Measurements from ENCODE around the gene OR8B12.

The OR8B12 gene

GRCh38 chr11:124551189-124551588 is 7.7 kb upstream of the OR8B12 start:
- no peaks in the 10 kb centered on the region for H3K4me1 ChIP-seq (ENCODE audit: control extremely low read depth in 1 of 4, control insufficient read depth in 4 of 4, insufficient read depth in 4 of 4, low read length in 3 of 4)
- 93% methylated on average over 5 of the region's 6 CpGs for WGBS (ENCODE audit: insufficient coverage)
- H3K4me3 ChIP-seq (ENCODE audit: control insufficient read depth in 1 of 7, extremely low read depth in 1 of 7, insufficient read depth in 4 of 7, low read depth in 2 of 7, low read length in 6 of 7) = no peak overlapping the region
- peaks cover 0 to 2% (median 0%) of the 10 kb centered on the region in 5 experiments for H3K9me3 ChIP-seq (ENCODE audit: control extremely low read depth in 1 of 5, control insufficient read depth in 4 of 5, insufficient read depth in 2 of 5, low read depth in 1 of 5, low read length in 4 of 5)
- peaks cover 0 to 4% (median 0%) of the 10 kb centered on the region in 5 experiments for H3K27me3 ChIP-seq (replicated peaks in 2 of 5; ENCODE audit: control insufficient read depth in 4 of 5, insufficient read depth in 5 of 5, low read length in 4 of 5)
- ChIA-PET CTCF (interaction anchor here (1.0 kb wide), 1 partner anchor 12 kb away, joined by 3 read pairs; no protein-coding TSS in a partner anchor), POLR2A (no interaction called here)
- H3K36me3 ChIP-seq (ENCODE audit: control insufficient read depth in 4 of 4, insufficient read depth in 4 of 4, low read length in 3 of 4) = no peaks in the 10 kb centered on the region
- no peak for DNase-seq
- H3K27ac ChIP-seq (ENCODE audit: insufficient read depth in 1 of 2, low read depth in 1 of 2, low read length in 2 of 2, poor library complexity in 1 of 2, severe bottlenecking in 2 of 2) = no peak overlapping the region

GRCh38 chr11:124543145-124543544 is 309 bp downstream of the OR8B12 start:
- CTCF ChIA-PET = no interaction called here
- WGBS (ENCODE audit: insufficient coverage) = 51% methylated on average over 6 of the region's 6 CpGs
- DNase-seq = peak; percentile 3 to 59 (median 51)
- Histone ChIP-seq H3K36me3 (ENCODE audit: control insufficient read depth in 4 of 4, insufficient read depth in 4 of 4, low read length in 3 of 4) (no peaks in the 10 kb centered on the region), H3K27me3 (replicated peaks in 2 of 5; ENCODE audit: control insufficient read depth in 4 of 5, insufficient read depth in 5 of 5, low read length in 4 of 5) (peaks cover 0 to 2% (median 0%) of the 10 kb centered on the region in 5 experiments), H3K4me3 (ENCODE audit: control insufficient read depth in 1 of 7, extremely low read depth in 1 of 7, insufficient read depth in 4 of 7, low read depth in 2 of 7, low read length in 6 of 7) (no peak overlapping the region), H3K27ac (ENCODE audit: insufficient read depth in 1 of 2, low read depth in 1 of 2, low read length in 2 of 2, poor library complexity in 1 of 2, severe bottlenecking in 2 of 2) (no peak overlapping the region), H3K9me3 (ENCODE audit: control extremely low read depth in 1 of 5, control insufficient read depth in 4 of 5, insufficient read depth in 2 of 5, low read depth in 1 of 5, low read length in 4 of 5) (peaks cover 0 to 4% (median 0%) of the 10 kb centered on the region in 5 experiments), H3K4me1 (ENCODE audit: control extremely low read depth in 1 of 4, control insufficient read depth in 4 of 4, insufficient read depth in 4 of 4, low read length in 3 of 4) (peaks cover 0 to 4% (median under 1%) of the 10 kb centered on the region in 4 experiments)
- POLR2A ChIA-PET = no interaction called here

DNA sequence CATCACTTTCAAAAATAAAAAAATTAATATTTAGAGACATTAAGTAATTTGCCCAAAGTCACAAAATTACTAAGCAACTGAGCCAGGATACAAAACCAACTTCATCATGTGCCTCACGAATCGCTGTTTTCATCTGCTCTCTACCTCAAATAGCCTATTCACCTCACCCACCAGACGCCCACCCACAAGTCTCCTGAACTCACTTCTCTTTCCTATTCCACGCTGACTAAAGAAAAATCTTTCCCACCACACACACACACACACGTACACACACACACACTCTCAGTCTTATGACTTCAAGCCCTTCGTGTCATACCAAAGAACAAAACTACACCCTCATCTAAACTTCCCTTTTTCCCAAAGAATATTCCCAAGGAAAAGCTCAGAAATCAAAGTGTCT is 2.2 kb downstream of the OR8B12 start:
- 95% methylated on average over 6 of the region's 6 CpGs for WGBS (ENCODE audit: insufficient coverage)
- peaks cover 0 to 4% (median 0%) of the 10 kb centered on the region in 5 experiments for H3K9me3 ChIP-seq (ENCODE audit: control extremely low read depth in 1 of 5, control insufficient read depth in 4 of 5, insufficient read depth in 2 of 5, low read depth in 1 of 5, low read length in 4 of 5)
- peaks cover 0 to 11% (median under 1%) of the 10 kb centered on the region in 4 experiments for H3K4me1 ChIP-seq (ENCODE audit: control extremely low read depth in 1 of 4, control insufficient read depth in 4 of 4, insufficient read depth in 4 of 4, low read length in 3 of 4)
- no peak overlapping the region for H3K4me3 ChIP-seq (ENCODE audit: control insufficient read depth in 1 of 7, extremely low read depth in 1 of 7, insufficient read depth in 4 of 7, low read depth in 2 of 7, low read length in 6 of 7)
- H3K27me3 ChIP-seq (replicated peaks in 2 of 5; ENCODE audit: control insufficient read depth in 4 of 5, insufficient read depth in 5 of 5, low read length in 4 of 5) = peaks cover 0 to 2% (median 0%) of the 10 kb centered on the region in 5 experiments
- CTCF ChIA-PET = no interaction called here
- POLR2A ChIA-PET = no interaction called here
- no peak overlapping the region for H3K27ac ChIP-seq (ENCODE audit: insufficient read depth in 1 of 2, low read depth in 1 of 2, low read length in 2 of 2, poor library complexity in 1 of 2, severe bottlenecking in 2 of 2)
- H3K36me3 ChIP-seq (ENCODE audit: control insufficient read depth in 4 of 4, insufficient read depth in 4 of 4, low read length in 3 of 4) = no peaks in the 10 kb centered on the region
- DNase-seq = no peak

- CTCF ChIA-PET = no interaction called here
- Histone ChIP-seq H3K9me3 (ENCODE audit: control extremely low read depth in 1 of 5, control insufficient read depth in 4 of 5, insufficient read depth in 2 of 5, low read depth in 1 of 5, low read length in 4 of 5) (peaks cover 0 to 2% (median 0%) of the 10 kb centered on the region in 5 experiments), H3K4me1 (ENCODE audit: control extremely low read depth in 1 of 4, control insufficient read depth in 4 of 4, insufficient read depth in 4 of 4, low read length in 3 of 4) (peaks cover 0 to 13% (median under 1%) of the 10 kb centered on the region in 4 experiments), H3K36me3 (ENCODE audit: control insufficient read depth in 4 of 4, insufficient read depth in 4 of 4, low read length in 3 of 4) (no peaks in the 10 kb centered on the region), H3K27ac (ENCODE audit: insufficient read depth in 1 of 2, low read depth in 1 of 2, low read length in 2 of 2, poor library complexity in 1 of 2, severe bottlenecking in 2 of 2) (no peak overlapping the region), H3K27me3 (replicated peaks in 2 of 5; ENCODE audit: control insufficient read depth in 4 of 5, insufficient read depth in 5 of 5, low read length in 4 of 5) (no peaks in the 10 kb centered on the region), H3K4me3 (ENCODE audit: control insufficient read depth in 1 of 7, extremely low read depth in 1 of 7, insufficient read depth in 4 of 7, low read depth in 2 of 7, low read length in 6 of 7) (no peak overlapping the region)
- DNase-seq = no peak
- WGBS (ENCODE audit: insufficient coverage) = no CpG with 5 or more reads among the region's 1 CpG
- POLR2A ChIA-PET = no interaction called here
These were observed 5.4 kb downstream of the OR8B12 start for GRCh38 chr11:124538019-124538418.

DNA sequence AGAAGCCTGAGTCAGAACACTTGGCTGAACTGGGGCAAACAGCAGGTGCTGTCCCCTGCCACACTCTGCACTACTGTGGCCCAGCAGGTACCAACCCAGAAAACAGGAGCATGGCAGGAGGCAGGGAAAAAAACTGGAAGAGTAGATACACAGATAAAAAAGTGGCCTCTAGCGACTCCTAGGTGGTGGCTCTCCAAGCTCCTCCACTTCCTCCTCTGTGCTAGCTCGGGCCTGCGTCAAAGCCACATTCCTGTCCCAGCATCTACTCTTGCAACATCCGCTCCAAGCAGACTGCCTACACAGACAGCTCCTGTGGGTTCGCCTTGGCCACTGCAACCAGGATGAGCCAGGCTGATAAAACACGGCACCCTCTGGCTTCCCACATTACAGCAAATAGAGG is 6.9 kb downstream of the OR8B12 start:
- peak; percentile 32 to 62 (median 56) for DNase-seq
- POLR2A ChIA-PET = no interaction called here
- Histone ChIP-seq H3K27ac (ENCODE audit: insufficient read depth in 1 of 2, low read depth in 1 of 2, low read length in 2 of 2, poor library complexity in 1 of 2, severe bottlenecking in 2 of 2) (no peak overlapping the region), H3K27me3 (replicated peaks in 2 of 5; ENCODE audit: control insufficient read depth in 4 of 5, insufficient read depth in 5 of 5, low read length in 4 of 5) (no peaks in the 10 kb centered on the region), H3K36me3 (ENCODE audit: control insufficient read depth in 4 of 4, insufficient read depth in 4 of 4, low read length in 3 of 4) (no peaks in the 10 kb centered on the region), H3K9me3 (ENCODE audit: control extremely low read depth in 1 of 5, control insufficient read depth in 4 of 5, insufficient read depth in 2 of 5, low read depth in 1 of 5, low read length in 4 of 5) (no peaks in the 10 kb centered on the region), H3K4me1 (ENCODE audit: control extremely low read depth in 1 of 4, control insufficient read depth in 4 of 4, insufficient read depth in 4 of 4, low read length in 3 of 4) (peaks cover 0 to 12% (median 0%) of the 10 kb centered on the region in 4 experiments), H3K4me3 (ENCODE audit: control insufficient read depth in 1 of 7, extremely low read depth in 1 of 7, insufficient read depth in 4 of 7, low read depth in 2 of 7, low read length in 6 of 7) (no peak overlapping the region)
- CTCF ChIA-PET = interaction anchor here (0.9 to 1.0 kb wide), 2 partner anchors 121 to 132 kb away, joined by 3 to 4 read pairs; no protein-coding TSS in a partner anchor
- 23% methylated on average over 3 of the region's 6 CpGs for WGBS (ENCODE audit: insufficient coverage)

DNA sequence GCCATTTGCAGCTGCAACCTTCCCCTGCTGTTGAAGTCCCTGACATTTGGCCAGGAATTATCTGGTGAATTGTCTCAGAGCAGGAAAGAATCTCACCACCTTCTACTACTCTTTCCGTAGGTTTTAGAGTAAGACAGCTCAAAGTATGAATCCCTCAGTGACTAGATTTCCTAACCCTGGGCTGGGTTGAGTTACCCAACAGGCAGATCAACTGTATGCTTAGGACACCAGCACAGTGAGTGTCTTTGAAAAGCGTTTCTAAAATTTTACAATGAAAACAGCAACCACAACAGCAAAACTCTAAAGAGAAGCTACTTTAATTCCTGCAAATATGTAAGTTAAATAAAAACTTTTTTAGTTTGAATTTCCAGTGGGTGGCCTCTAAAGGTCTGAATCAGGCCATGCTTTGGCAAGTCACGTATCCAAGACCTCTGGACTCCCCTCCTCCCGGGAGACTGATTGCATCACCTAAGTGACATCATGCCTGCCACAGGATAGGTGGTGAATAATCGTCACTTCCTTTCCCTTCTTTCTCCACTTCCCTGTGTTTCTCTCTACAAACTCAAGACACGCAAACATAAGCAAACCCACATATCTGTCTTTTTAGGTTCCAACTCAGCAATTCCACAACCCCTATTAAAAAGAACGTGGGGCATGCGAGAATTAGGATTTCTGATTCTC is 7.8 kb downstream of the OR8B12 start:
- Histone ChIP-seq H3K9me3 (ENCODE audit: control extremely low read depth in 1 of 5, control insufficient read depth in 4 of 5, insufficient read depth in 2 of 5, low read depth in 1 of 5, low read length in 4 of 5) (no peaks in the 10 kb centered on the region), H3K36me3 (ENCODE audit: control insufficient read depth in 4 of 4, insufficient read depth in 4 of 4, low read length in 3 of 4) (no peaks in the 10 kb centered on the region), H3K4me3 (ENCODE audit: control insufficient read depth in 1 of 7, extremely low read depth in 1 of 7, insufficient read depth in 4 of 7, low read depth in 2 of 7, low read length in 6 of 7) (no peak overlapping the region), H3K27me3 (replicated peaks in 2 of 5; ENCODE audit: control insufficient read depth in 4 of 5, insufficient read depth in 5 of 5, low read length in 4 of 5) (no peaks in the 10 kb centered on the region), H3K27ac (ENCODE audit: insufficient read depth in 1 of 2, low read depth in 1 of 2, low read length in 2 of 2, poor library complexity in 1 of 2, severe bottlenecking in 2 of 2) (no peak overlapping the region), H3K4me1 (ENCODE audit: control extremely low read depth in 1 of 4, control insufficient read depth in 4 of 4, insufficient read depth in 4 of 4, low read length in 3 of 4) (peaks cover 0 to 12% (median 0%) of the 10 kb centered on the region in 4 experiments)
- CTCF ChIA-PET = interaction anchor here (1.0 kb wide), 1 partner anchor 120 kb away, joined by 4 read pairs; no protein-coding TSS in a partner anchor
- DNase-seq = no peak
- 96% methylated on average over 7 of the region's 8 CpGs for WGBS (ENCODE audit: insufficient coverage)
- POLR2A ChIA-PET = no interaction called here

DNA sequence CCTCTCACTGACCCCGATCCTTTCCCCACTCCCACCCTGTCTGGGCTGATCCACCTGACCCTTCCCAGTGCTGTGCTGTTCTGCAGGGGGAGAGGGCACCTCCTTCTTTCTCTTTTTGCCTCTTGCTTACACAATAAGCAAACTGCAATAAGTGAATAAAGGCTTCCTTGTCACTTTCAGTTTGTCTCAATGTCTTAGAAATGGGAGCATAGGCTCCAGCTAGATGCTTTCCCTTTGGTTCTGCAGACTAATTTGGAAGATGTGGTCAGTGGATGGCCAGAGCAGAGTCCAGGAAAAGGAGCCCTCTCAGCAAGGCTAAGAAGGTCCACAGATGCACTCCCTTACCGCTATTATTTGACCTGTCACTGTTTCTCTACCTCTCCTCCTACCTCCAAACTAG is 9.4 kb downstream of the OR8B12 start:
- POLR2A ChIA-PET = no interaction called here
- WGBS (ENCODE audit: insufficient coverage) = 100% methylated on average over 1 of the region's 2 CpGs
- H3K27me3 ChIP-seq (replicated peaks in 2 of 5; ENCODE audit: control insufficient read depth in 4 of 5, insufficient read depth in 5 of 5, low read length in 4 of 5) = peaks cover 0 to 1% (median 0%) of the 10 kb centered on the region in 5 experiments
- H3K4me3 ChIP-seq (ENCODE audit: control insufficient read depth in 1 of 7, extremely low read depth in 1 of 7, insufficient read depth in 4 of 7, low read depth in 2 of 7, low read length in 6 of 7) = no peak overlapping the region
- H3K4me1 ChIP-seq (ENCODE audit: control extremely low read depth in 1 of 4, control insufficient read depth in 4 of 4, insufficient read depth in 4 of 4, low read length in 3 of 4) = peaks cover 0 to 12% (median 0%) of the 10 kb centered on the region in 4 experiments
- no peak for DNase-seq
- no peaks in the 10 kb centered on the region for H3K36me3 ChIP-seq (ENCODE audit: control insufficient read depth in 4 of 4, insufficient read depth in 4 of 4, low read length in 3 of 4)
- H3K27ac ChIP-seq (ENCODE audit: insufficient read depth in 1 of 2, low read depth in 1 of 2, low read length in 2 of 2, poor library complexity in 1 of 2, severe bottlenecking in 2 of 2) = no peak overlapping the region
- peaks cover 0 to 1% (median 0%) of the 10 kb centered on the region in 5 experiments for H3K9me3 ChIP-seq (ENCODE audit: control extremely low read depth in 1 of 5, control insufficient read depth in 4 of 5, insufficient read depth in 2 of 5, low read depth in 1 of 5, low read length in 4 of 5)
- CTCF ChIA-PET = interaction anchor here (1.1 kb wide), 1 partner anchor 52 kb away, joined by 3 read pairs; no protein-coding TSS in a partner anchor

Measured in common myeloid progenitor, CD34-positive (primary cell).